PC-3 (cell line): ENCODE measurements around the gene PAX7. TPM values are rescaled to one million over a fixed set of nuclear protein-coding genes. Genes with fewer than 3 reads are reported as not detected.

Experiments used
- ATAC-seq: fragments of 200-7000 bp; cut with Tn5 transposase; 2 replicates; pipeline ENCODE4 v1.9.1; 2020; ENCODE audit warnings: mild to moderate bottlenecking, moderate library complexity
- Bru-seq: library from RNA; stranded (reverse); fragments of 400-500 nt; gene quantifications from one replicate; lab custom pipeline; 2021; lab: Mats Ljungman, UMichigan
- BruChase-seq, 2 experiments: library from RNA; stranded (reverse); fragments of 400-500 nt; gene quantifications; one replicate each; lab custom pipeline; 2021; lab: Mats Ljungman, UMichigan
- BruUV-seq: library from RNA; stranded (reverse); fragments of 400-500 nt; replicated peaks from 2 replicates; lab custom pipeline; 2021; lab: Mats Ljungman, UMichigan
- CTCF ChIA-PET: fragments of 300-600 bp; sonication (Branson Sonifier 250); formaldehyde crosslinking; loops from one replicate; lab custom pipeline; 2022; ENCODE audit warnings: antibody characterized with exemption; lab: Charles Lee
- POLR2A ChIA-PET: fragments of 300-600 bp; sonication (Branson Sonifier 250); formaldehyde crosslinking; loops from one replicate; lab custom pipeline; 2022; ENCODE audit warnings: antibody characterized with exemption; ENCODE audit not compliant: unreplicated experiment; lab: Charles Lee
- DNase-seq: peaks from one replicate; pipeline ENCODE4 v3.0.0-alpha.2; 2015
- H2AFZ ChIP-seq: fragments of 300-600 bp; sonication (generic); 2 replicates; pipeline ENCODE4 v1.6.0; 2016; ENCODE audit warnings: antibody characterized with exemption, low read length
- H3F3A ChIP-seq: fragments of 300-600 bp; sonication (generic); one replicate; pipeline ENCODE4 v1.6.0; 2017; ENCODE audit warnings: antibody characterized with exemption, low read length, control low read depth, mild to moderate bottlenecking; ENCODE audit not compliant: unreplicated experiment
- H3K27ac ChIP-seq: fragments of 300-600 bp; sonication (generic); 2 replicates; pipeline ENCODE4 v1.5.1; 2016; ENCODE audit warnings: mild to moderate bottlenecking, low read length
- H3K27me3 ChIP-seq: fragments of 300-600 bp; sonication (generic); 2 replicates; pipeline ENCODE4 v1.6.1; 2016; ENCODE audit warnings: low read length, mixed read lengths
- H3K36me3 ChIP-seq: fragments of 300-600 bp; sonication (generic); 2 replicates; pipeline ENCODE4 v1.6.1; 2016; ENCODE audit warnings: low read depth, mixed run types, low read length, mixed read lengths
- H3K4me1 ChIP-seq: fragments of 300-600 bp; sonication (generic); 2 replicates; pipeline ENCODE4 v1.5.1; 2016; ENCODE audit warnings: low read length; ENCODE audit not compliant: insufficient read depth
- H3K4me2 ChIP-seq: fragments of 300-600 bp; sonication (generic); 2 replicates; pipeline ENCODE4 v1.6.0; 2016; ENCODE audit warnings: low read length
- H3K4me3 ChIP-seq: fragments of 300-600 bp; sonication (generic); 2 replicates; pipeline ENCODE4 v1.5.1; 2016; ENCODE audit warnings: mild to moderate bottlenecking, low read length, mixed read lengths
- H3K79me2 ChIP-seq: fragments of 300-600 bp; sonication (generic); 2 replicates; pipeline ENCODE4 v1.6.1; 2017; ENCODE audit warnings: low read length, mixed read lengths
- H3K9ac ChIP-seq: fragments of 300-600 bp; sonication (generic); 2 replicates; pipeline ENCODE4 v1.6.0; 2016; ENCODE audit warnings: mild to moderate bottlenecking, low read length
- H3K9me2 ChIP-seq: fragments of 300-600 bp; sonication (generic); replicated peaks from 2 replicates; pipeline ENCODE4 v1.6.1; 2016; ENCODE audit warnings: mixed run types, low read length, mixed read lengths
- H3K9me3 ChIP-seq: fragments of 300-600 bp; sonication (generic); 2 replicates; pipeline ENCODE4 v1.6.1; 2016; ENCODE audit warnings: low read length, mixed read lengths
- H4K20me1 ChIP-seq: fragments of 300-600 bp; sonication (generic); 2 replicates; pipeline ENCODE4 v1.6.1; 2016; ENCODE audit warnings: low read length, mixed read lengths
- EZH2 ChIP-seq: fragments of 300-600 bp; sonication (generic); IDR thresholded peaks from one replicate; pipeline ENCODE4 v1.6.1; 2017; ENCODE audit warnings: antibody characterized with exemption, mild to moderate bottlenecking, low read length; ENCODE audit not compliant: unreplicated experiment
- EZH2phosphoT487 ChIP-seq: fragments of 300-600 bp; sonication (generic); IDR thresholded peaks from 2 replicates; pipeline ENCODE4 v1.6.1; 2018; ENCODE audit warnings: mild to moderate bottlenecking, antibody characterized with exemption, low read length, borderline replicate concordance
- intact Hi-C: fragments of 100-400 bp; cut with micrococcal nuclease; formaldehyde crosslinking; loops from 2 replicates; pipeline ENCODE4 v1.9.0; 2023
- long read RNA-seq: library from polyadenylated mRNA; unstranded; transcript quantifications from one replicate; pipeline ENCODE4 v2.0.0, GENCODE V29; 2021; ENCODE audit not compliant: unreplicated experiment
- total RNA-seq: library from RNA; depleted of rRNA; stranded (reverse); fragments of >200 nt; gene quantifications from 2 replicates; pipeline ENCODE4 v1.2.3, GENCODE V29; 2014; rRNA removed
- TF ChIP-seq, protein P1 (sequence below): fragments of 300-600 bp; sonication (generic); conservative IDR thresholded peaks from 2 replicates; pipeline ENCODE4 v1.5.1; 2017; ENCODE audit warnings: antibody characterized with exemption, low read depth, mild to moderate bottlenecking, low read length

Gene PAX7
- total RNA-seq (not detected in 2 replicates), Bru-seq, nascent RNA (percentile 9 among the genes with signal in this experiment), BruChase-seq, experiment 1, labeled RNA remaining after a 6-hour chase (not detected), BruChase-seq, experiment 2, labeled RNA remaining after a 2-hour chase (percentile 0 among the genes with signal in this experiment)
- long read RNA-seq = 0 reads

DNA sequence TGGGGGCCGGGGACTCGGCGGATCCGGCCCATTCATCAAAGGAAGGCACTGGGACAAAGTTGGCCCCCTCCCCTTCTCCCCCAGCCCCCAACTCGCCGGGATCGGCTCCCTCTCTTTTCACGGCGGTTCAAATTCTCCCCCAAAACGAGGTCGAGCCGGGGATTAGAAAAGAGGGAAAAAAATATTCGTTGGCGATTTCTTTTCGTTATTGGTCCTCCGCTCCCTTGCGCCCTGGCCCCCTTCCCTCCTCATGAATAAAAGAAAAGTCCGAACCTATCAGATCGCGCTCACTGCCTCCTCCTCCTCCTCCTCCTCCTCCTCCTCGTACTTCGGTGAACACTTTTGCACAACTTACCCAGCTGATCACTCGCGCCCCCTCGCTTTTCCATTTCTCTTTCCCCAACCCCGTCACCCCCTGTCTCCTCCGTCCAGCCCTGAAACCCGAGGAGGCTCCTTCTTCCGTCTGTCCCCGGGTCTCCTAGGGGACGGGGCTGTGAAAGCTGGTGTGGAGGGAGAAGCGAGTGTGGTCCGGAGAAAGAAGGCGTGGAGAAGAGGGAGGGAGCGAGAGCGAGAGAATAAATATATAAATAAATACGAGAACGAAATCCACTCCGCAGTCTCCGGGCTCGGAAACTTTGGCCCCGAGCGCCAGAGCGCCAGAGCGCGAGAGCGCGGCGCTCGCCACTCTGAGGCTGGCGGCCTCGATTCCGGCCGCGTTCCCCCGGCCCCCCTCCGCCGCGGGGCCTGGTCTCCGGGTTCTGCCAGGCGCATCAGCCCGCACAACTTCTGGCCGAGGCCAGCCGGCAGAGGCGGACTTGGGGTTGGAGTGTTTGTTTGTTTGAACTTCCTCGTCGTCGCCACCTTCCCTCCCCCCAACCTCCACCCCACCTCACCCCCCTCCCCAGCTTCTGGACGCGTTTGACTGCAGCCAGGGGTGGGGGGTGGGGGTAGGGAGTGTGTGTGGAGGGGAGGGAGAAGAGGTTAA lies at the start of gene PAX7:
PAX7 (plus strand) TSS at position 336 of the 985 bp plus-strand sequence. CDS start 758 bp downstream, outside the sequence.
- H3K27me3 ChIP-seq = peaks cover 70% of the 10 kb centered on the region
- no peak for DNase-seq
- no peak within 1 kb of the TSS for H3K4me3 ChIP-seq

DNA sequence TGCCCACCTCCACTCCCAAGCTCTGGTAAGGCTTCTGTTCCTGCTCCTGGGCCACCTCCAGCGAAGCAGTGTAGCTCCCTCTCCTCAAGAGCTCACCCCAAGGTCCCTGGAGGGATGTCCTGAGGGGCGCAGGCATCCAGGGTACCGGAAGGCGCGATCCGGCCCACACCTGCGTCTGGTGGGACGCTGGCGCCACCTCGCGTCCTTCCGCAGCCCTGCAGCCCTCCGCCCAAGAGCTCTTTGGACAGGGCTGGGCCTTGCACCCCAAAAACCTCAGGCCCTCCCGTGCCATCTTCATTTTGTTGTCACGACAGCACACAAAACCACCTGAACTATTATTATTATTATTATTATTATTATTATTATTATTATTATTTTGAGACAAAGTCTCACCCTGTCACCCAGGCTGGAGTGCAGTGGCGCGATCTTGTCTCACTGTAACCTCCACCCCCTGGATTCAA lies 49.2 kb upstream of the PAX7 start:
- H3F3A ChIP-seq = no peaks in the 10 kb centered on the region
- H4K20me1 ChIP-seq = no peaks in the 10 kb centered on the region
- no peaks in the 10 kb centered on the region for H3K9me3 ChIP-seq
- no peaks in the 10 kb centered on the region for H3K79me2 ChIP-seq
- DNase-seq = peak; percentile 41
- CTCF ChIA-PET = interaction anchor here (0.6 to 1.5 kb wide), 3 partner anchors 25 to 656 kb away, joined by 3 to 5 read pairs (median 3); no protein-coding TSS in a partner anchor
- ATAC-seq = peak; percentile 54; the same call in 1 of the 2 replicates
- no TSS peak for BruUV-seq
- TF ChIP-seq, protein P1, sequence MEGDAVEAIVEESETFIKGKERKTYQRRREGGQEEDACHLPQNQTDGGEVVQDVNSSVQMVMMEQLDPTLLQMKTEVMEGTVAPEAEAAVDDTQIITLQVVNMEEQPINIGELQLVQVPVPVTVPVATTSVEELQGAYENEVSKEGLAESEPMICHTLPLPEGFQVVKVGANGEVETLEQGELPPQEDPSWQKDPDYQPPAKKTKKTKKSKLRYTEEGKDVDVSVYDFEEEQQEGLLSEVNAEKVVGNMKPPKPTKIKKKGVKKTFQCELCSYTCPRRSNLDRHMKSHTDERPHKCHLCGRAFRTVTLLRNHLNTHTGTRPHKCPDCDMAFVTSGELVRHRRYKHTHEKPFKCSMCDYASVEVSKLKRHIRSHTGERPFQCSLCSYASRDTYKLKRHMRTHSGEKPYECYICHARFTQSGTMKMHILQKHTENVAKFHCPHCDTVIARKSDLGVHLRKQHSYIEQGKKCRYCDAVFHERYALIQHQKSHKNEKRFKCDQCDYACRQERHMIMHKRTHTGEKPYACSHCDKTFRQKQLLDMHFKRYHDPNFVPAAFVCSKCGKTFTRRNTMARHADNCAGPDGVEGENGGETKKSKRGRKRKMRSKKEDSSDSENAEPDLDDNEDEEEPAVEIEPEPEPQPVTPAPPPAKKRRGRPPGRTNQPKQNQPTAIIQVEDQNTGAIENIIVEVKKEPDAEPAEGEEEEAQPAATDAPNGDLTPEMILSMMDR = peak; percentile 70
- TF ChIP-seq EZH2 (no peak), EZH2phosphoT487 (no peak)
- H2AFZ ChIP-seq = no peak overlapping the region
- H3K36me3 ChIP-seq = no peaks in the 10 kb centered on the region
- POLR2A ChIA-PET = no interaction called here
- no peaks in the 10 kb centered on the region for H3K27me3 ChIP-seq
- no peak overlapping the region for H3K4me2 ChIP-seq
- H3K4me3 ChIP-seq = no peak overlapping the region
- no peaks in the 10 kb centered on the region for H3K9me2 ChIP-seq
- no peak overlapping the region for H3K27ac ChIP-seq
- H3K9ac ChIP-seq = no peak overlapping the region
- no peaks in the 10 kb centered on the region; the same call in 1 of the 2 replicates for H3K4me1 ChIP-seq
- intact Hi-C loops = loop anchor here (5.0 kb wide), 1 partner anchor 919 kb away; no protein-coding TSS in a partner anchor

More for the DNA sequence above, at the start of gene PAX7:
- H3K79me2 ChIP-seq = no peaks in the 10 kb centered on the region
- no peak within 1 kb of the TSS for H2AFZ ChIP-seq
- no peak for ATAC-seq
- intact Hi-C loops = no loop called here
- H3K9me2 ChIP-seq = no peaks in the 10 kb centered on the region
- CTCF ChIA-PET = no interaction called here
- no peaks in the 10 kb centered on the region for H3K36me3 ChIP-seq
- H3K9ac ChIP-seq = no peak within 1 kb of the TSS
- POLR2A ChIA-PET = no interaction called here
- no peak within 1 kb of the TSS for H3K27ac ChIP-seq
- no peak within 1 kb of the TSS for H3K4me2 ChIP-seq
- H3K4me1 ChIP-seq = no peaks in the 10 kb centered on the region
- TF ChIP-seq EZH2phosphoT487 = no peak
- TF ChIP-seq, protein P1 = no peak
- TF ChIP-seq EZH2 = no peak
- no peaks in the 10 kb centered on the region for H3F3A ChIP-seq
- H4K20me1 ChIP-seq = no peaks in the 10 kb centered on the region
- H3K9me3 ChIP-seq = no peaks in the 10 kb centered on the region
- BruUV-seq = no TSS peak
